AG04450 (cell line): ENCODE data around the gene ADAMTS2. TPM values are rescaled to one million over a fixed set of nuclear protein-coding genes. Genes with fewer than 3 reads are reported as not detected.

ENCODE experiments used
- CTCF ChIA-PET: fragments of 300-600, 350-600 bp; formaldehyde crosslinking; extraction: SDS; loops from one replicate; lab custom pipeline; 2022; ENCODE audit warnings: antibody characterized with exemption, inconsistent platforms; lab: Charles Lee
- POLR2A ChIA-PET: fragments of 350-600 bp; formaldehyde crosslinking; extraction: SDS; loops from one replicate; lab custom pipeline; 2021; ENCODE audit warnings: antibody characterized with exemption, inconsistent platforms; lab: Yijun Ruan, JAX
- DNase-seq: peaks from one replicate; pipeline ENCODE4 v3.0.0-alpha.2; 2011; ENCODE audit warnings: low read depth, low spot score
- H3K27ac ChIP-seq: one replicate; pipeline ENCODE4 v1.5.1; 2012; ENCODE audit warnings: low read depth, low read length, control low read depth
- H3K27me3 ChIP-seq: one replicate; pipeline ENCODE4 v1.6.0; 2012; ENCODE audit warnings: low read length; ENCODE audit not compliant: control insufficient read depth, insufficient read depth
- H3K4me3 ChIP-seq: 2 replicates; pipeline ENCODE4 v1.5.1; 2011; ENCODE audit warnings: mild to moderate bottlenecking, low read depth, low read length, control low read depth
- H3K9me3 ChIP-seq: 2 replicates; pipeline ENCODE4 v1.5.1; 2012; ENCODE audit warnings: low read length; ENCODE audit not compliant: control insufficient read depth, insufficient read depth
- polyA minus RNA-seq: library from RNA; depleted of rRNA, polyadenylated mRNA; stranded (reverse); fragments of >200 nt; gene quantifications from 2 replicates; pipeline ENCODE4 v1.2.3, GENCODE V29; 2011; rRNA and poly(A)+ RNA removed
- polyA plus RNA-seq: library from polyadenylated mRNA; depleted of rRNA; stranded (reverse); fragments of >200 nt; gene quantifications from 2 replicates; pipeline ENCODE4 v1.2.3, GENCODE V29; 2011; rRNA removed
- TF ChIP-seq, protein P1 (sequence below): IDR thresholded peaks from 2 replicates; pipeline ENCODE4 v1.5.1; 2011; ENCODE audit warnings: low read depth, low read length, control low read depth, inconsistent platforms

ADAMTS2 gene
- 22.6 and 25.8 TPM in 2 replicates for polyA plus RNA-seq
- 29.3 and 33.0 TPM in 2 replicates for polyA minus RNA-seq

- H3K9me3 ChIP-seq = no peaks in the 10 kb centered on the region; the same call in 1 of the 2 replicates
- ChIA-PET CTCF (interaction anchor here (1.4 kb wide), 1 partner anchor 133 kb away, joined by 3 read pairs; no protein-coding TSS in a partner anchor), POLR2A (no interaction called here)
- H3K4me3 ChIP-seq = peak within 1 kb of the TSS; percentile 78
- DNase-seq = no peak
- no peak within 1 kb of the TSS for H3K27ac ChIP-seq
- peaks cover 2% of the 10 kb centered on the region for H3K27me3 ChIP-seq
- TF ChIP-seq, protein P1, sequence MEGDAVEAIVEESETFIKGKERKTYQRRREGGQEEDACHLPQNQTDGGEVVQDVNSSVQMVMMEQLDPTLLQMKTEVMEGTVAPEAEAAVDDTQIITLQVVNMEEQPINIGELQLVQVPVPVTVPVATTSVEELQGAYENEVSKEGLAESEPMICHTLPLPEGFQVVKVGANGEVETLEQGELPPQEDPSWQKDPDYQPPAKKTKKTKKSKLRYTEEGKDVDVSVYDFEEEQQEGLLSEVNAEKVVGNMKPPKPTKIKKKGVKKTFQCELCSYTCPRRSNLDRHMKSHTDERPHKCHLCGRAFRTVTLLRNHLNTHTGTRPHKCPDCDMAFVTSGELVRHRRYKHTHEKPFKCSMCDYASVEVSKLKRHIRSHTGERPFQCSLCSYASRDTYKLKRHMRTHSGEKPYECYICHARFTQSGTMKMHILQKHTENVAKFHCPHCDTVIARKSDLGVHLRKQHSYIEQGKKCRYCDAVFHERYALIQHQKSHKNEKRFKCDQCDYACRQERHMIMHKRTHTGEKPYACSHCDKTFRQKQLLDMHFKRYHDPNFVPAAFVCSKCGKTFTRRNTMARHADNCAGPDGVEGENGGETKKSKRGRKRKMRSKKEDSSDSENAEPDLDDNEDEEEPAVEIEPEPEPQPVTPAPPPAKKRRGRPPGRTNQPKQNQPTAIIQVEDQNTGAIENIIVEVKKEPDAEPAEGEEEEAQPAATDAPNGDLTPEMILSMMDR = no peak
These were observed at the start of gene ADAMTS2 for GRCh38 chr5:179345433-179346321. TSS of gene ADAMTS2 (minus strand) at chr5:179345461. CDS start at chr5:179345328, 133 bp downstream.

- Histone ChIP-seq H3K4me3 (no peak overlapping the region), H3K9me3 (peaks cover 14% of the 10 kb centered on the region), H3K27ac (no peak overlapping the region), H3K27me3 (no peaks in the 10 kb centered on the region)
- POLR2A ChIA-PET = no interaction called here
- no peak for DNase-seq
- CTCF ChIA-PET = interaction anchor here (1.3 kb wide), 1 partner anchor 226 kb away, joined by 4 read pairs; no protein-coding TSS in a partner anchor
- TF ChIP-seq, protein P1 = no peak
These were observed 47.8 kb upstream of the ADAMTS2 start for GRCh38 chr5:179393078-179393477.

- no peak overlapping the region for H3K4me3 ChIP-seq
- H3K27me3 ChIP-seq = no peaks in the 10 kb centered on the region
- peaks cover 31% of the 10 kb centered on the region for H3K9me3 ChIP-seq
- no peak overlapping the region for H3K27ac ChIP-seq
- ChIA-PET CTCF (interaction anchor here (0.5 kb wide), 1 partner anchor 18 kb away, joined by 4 read pairs; no protein-coding TSS in a partner anchor), POLR2A (no interaction called here)
- DNase-seq = no peak
- TF ChIP-seq, protein P1 = no peak
These were observed 42.2 kb upstream of the ADAMTS2 start for GRCh38 chr5:179387151-179388110.

DNA sequence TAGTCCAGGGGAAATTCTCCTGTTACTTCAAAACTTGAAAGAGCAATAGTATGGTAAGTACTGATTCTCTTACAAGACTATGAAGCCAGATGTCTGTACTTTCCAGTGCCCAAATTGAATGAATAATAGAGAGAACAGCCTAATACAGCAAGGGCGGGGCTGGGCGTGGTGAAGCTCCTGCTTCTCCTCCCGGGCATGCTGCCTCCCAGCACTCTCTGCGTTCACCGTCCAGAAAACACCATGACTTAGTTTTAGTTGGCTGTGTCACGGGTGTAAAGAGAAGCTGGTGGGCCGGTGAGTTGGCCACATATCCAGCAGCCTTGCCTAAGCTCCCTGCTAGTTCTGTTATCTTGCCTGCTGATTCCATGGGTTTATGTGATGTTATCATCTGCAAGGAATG is 40.7 kb upstream of the ADAMTS2 start:
- H3K4me3 ChIP-seq = no peak overlapping the region
- no peak overlapping the region for H3K27ac ChIP-seq
- peaks cover 36% of the 10 kb centered on the region for H3K9me3 ChIP-seq
- no peak for DNase-seq
- TF ChIP-seq, protein P1 = no peak
- CTCF ChIA-PET = no interaction called here
- POLR2A ChIA-PET = no interaction called here
- no peaks in the 10 kb centered on the region for H3K27me3 ChIP-seq
